Neural cell (in vitro differentiated cells): ENCODE measurements around the gene SCN3B. TPM values are rescaled to one million over a fixed set of nuclear protein-coding genes. Genes with fewer than 3 reads are reported as not detected.

Experiments used
- H2AFZ ChIP-seq: fragments of 200-600, 300-800 bp; sonication (generic), shearing (Covaris generic); 2 replicates; pipeline ENCODE4 v1.6.0; 2014; ENCODE audit warnings: low read depth, mild to moderate bottlenecking, antibody characterized with exemption, low read length, moderate library complexity
- H3F3A ChIP-seq: fragments of 200-600 bp; shearing (Covaris generic); 2 replicates; pipeline ENCODE4 v1.6.1; 2016; ENCODE audit warnings: mild to moderate bottlenecking, moderate library complexity, mixed read lengths, antibody characterized with exemption, low read length; ENCODE audit not compliant: insufficient read depth, poor library complexity, severe bottlenecking
- H3K27ac ChIP-seq: fragments of 200-600, 300-800 bp; sonication (generic), shearing (Covaris generic); 2 replicates; pipeline ENCODE4 v1.5.1; 2014; ENCODE audit warnings: mild to moderate bottlenecking, low read length, moderate library complexity
- H3K27me3 ChIP-seq: fragments of 300-800, 200-600 bp; sonication (generic), shearing (Covaris generic); 2 replicates; pipeline ENCODE4 v1.6.0; 2014; ENCODE audit warnings: mild to moderate bottlenecking, low read depth, low read length, moderate library complexity; ENCODE audit not compliant: insufficient read depth
- H3K36me3 ChIP-seq: fragments of 300-800, 200-600 bp; sonication (generic), shearing (Covaris generic); 2 replicates; pipeline ENCODE4 v1.5.1; 2014; ENCODE audit warnings: mild to moderate bottlenecking, antibody characterized with exemption, low read length, moderate library complexity; ENCODE audit not compliant: insufficient read depth
- H3K4me2 ChIP-seq: fragments of 300-800, 200-600 bp; sonication (generic), shearing (Covaris generic); 2 replicates; pipeline ENCODE4 v1.6.0; 2014; ENCODE audit warnings: mild to moderate bottlenecking, low read length
- H3K4me3 ChIP-seq: fragments of 300-800, 200-600 bp; sonication (generic), shearing (Covaris generic); 2 replicates; pipeline ENCODE4 v1.5.1; 2014; ENCODE audit warnings: mild to moderate bottlenecking, low read length, moderate library complexity
- H3K79me2 ChIP-seq: fragments of 200-600 bp; shearing (Covaris generic); replicated peaks from 2 replicates; pipeline ENCODE4 v1.6.0; 2014; ENCODE audit warnings: mild to moderate bottlenecking, low read length, moderate library complexity; ENCODE audit not compliant: insufficient read depth
- H3K9ac ChIP-seq: fragments of 300-800, 200-600 bp; sonication (generic), shearing (Covaris generic); 2 replicates; pipeline ENCODE4 v1.6.1; 2016; ENCODE audit warnings: mild to moderate bottlenecking, low read length, mixed read lengths
- H3K9me2 ChIP-seq: fragments of 200-600 bp; shearing (Covaris generic); 2 replicates; pipeline ENCODE4 v1.6.1; 2016; ENCODE audit warnings: mild to moderate bottlenecking, low read length, mixed read lengths; ENCODE audit not compliant: insufficient read depth
- H3K9me3 ChIP-seq: fragments of 200-600, 300-800 bp; sonication (generic), shearing (Covaris generic); 2 replicates; pipeline ENCODE4 v1.6.1; 2016; ENCODE audit warnings: mild to moderate bottlenecking, mixed run types, low read length, moderate library complexity, mixed read lengths
- H4K20me1 ChIP-seq: fragments of 200-600 bp; shearing (Covaris generic); 2 replicates; pipeline ENCODE4 v1.6.1; 2016; ENCODE audit warnings: mild to moderate bottlenecking, mixed run types; ENCODE audit not compliant: insufficient read depth
- EP300 ChIP-seq: fragments of 450-650 bp; conservative IDR thresholded peaks from 2 replicates; pipeline ENCODE4 v1.6.1; 2014; ENCODE audit warnings: antibody characterized with exemption, mild to moderate bottlenecking, moderate library complexity; ENCODE audit not compliant: poor library complexity, severe bottlenecking
- EZH2 ChIP-seq: fragments of 200-600, 300-800 bp; shearing (Covaris generic), sonication (generic); IDR thresholded peaks from 2 replicates; pipeline ENCODE4 v1.6.1; 2014; ENCODE audit warnings: antibody characterized with exemption, low read length, borderline replicate concordance, mild to moderate bottlenecking; ENCODE audit not compliant: insufficient read depth, poor library complexity, severe bottlenecking
- MXI1 ChIP-seq: fragments of 450-650 bp; conservative IDR thresholded peaks from 2 replicates; pipeline ENCODE4 v1.6.1; 2014; ENCODE audit warnings: antibody characterized with exemption, mild to moderate bottlenecking; ENCODE audit not compliant: poor library complexity, severe bottlenecking
- POLR2AphosphoS5 ChIP-seq: IDR thresholded peaks from 2 replicates; pipeline ENCODE4 v1.6.1; 2012
- RAD21 ChIP-seq: fragments of 450-650 bp; conservative IDR thresholded peaks from 2 replicates; pipeline ENCODE4 v1.6.1; 2014; ENCODE audit warnings: antibody characterized with exemption, mild to moderate bottlenecking, moderate library complexity
- SMC3 ChIP-seq: fragments of 450-650 bp; conservative IDR thresholded peaks from 2 replicates; pipeline ENCODE4 v1.6.1; 2014; ENCODE audit warnings: antibody characterized with exemption, mild to moderate bottlenecking, moderate library complexity; ENCODE audit not compliant: poor library complexity
- TAF1 ChIP-seq: IDR thresholded peaks from 2 replicates; pipeline ENCODE4 v1.6.1; 2012; ENCODE audit warnings: low read depth
- polyA plus RNA-seq: library from polyadenylated mRNA; depleted of rRNA; stranded (reverse); fragments of >200 nt; gene quantifications from 2 replicates; pipeline ENCODE4 v1.2.3, GENCODE V29; 2014
- TF ChIP-seq, protein P1 (sequence below): fragments of 450-650 bp; IDR thresholded peaks from 2 replicates; pipeline ENCODE4 v1.5.1; 2014; ENCODE audit warnings: antibody characterized with exemption, mild to moderate bottlenecking, moderate library complexity; ENCODE audit not compliant: poor library complexity, severe bottlenecking
- TF ChIP-seq, protein P2 (sequence below): IDR thresholded peaks from 2 replicates; pipeline ENCODE4 v1.6.1; 2012; ENCODE audit warnings: borderline replicate concordance

Gene SCN3B
- polyA plus RNA-seq, 1 donor from 2014 or later: 42.1 TPM

DNA sequence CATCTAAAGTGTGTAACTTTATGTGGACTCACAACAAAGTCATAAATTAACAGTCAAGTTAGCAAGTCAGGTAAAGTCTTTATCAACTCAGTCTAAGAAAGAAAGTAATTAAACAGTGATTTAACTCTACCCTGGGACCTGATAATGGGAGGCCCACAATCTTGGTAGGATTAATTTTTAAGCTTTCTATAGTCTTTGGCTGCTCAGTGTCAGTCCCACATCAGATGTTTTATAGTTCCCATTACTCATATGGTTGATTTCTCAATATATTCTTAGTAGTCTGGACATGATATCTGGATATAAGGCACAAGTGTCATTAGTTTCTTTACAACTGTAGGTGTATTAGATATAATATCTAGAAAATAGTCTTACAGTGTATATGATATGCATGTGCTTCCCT is 38.5 kb upstream of the SCN3B start:
- TF ChIP-seq TAF1: no peak
- TF ChIP-seq, protein P1, sequence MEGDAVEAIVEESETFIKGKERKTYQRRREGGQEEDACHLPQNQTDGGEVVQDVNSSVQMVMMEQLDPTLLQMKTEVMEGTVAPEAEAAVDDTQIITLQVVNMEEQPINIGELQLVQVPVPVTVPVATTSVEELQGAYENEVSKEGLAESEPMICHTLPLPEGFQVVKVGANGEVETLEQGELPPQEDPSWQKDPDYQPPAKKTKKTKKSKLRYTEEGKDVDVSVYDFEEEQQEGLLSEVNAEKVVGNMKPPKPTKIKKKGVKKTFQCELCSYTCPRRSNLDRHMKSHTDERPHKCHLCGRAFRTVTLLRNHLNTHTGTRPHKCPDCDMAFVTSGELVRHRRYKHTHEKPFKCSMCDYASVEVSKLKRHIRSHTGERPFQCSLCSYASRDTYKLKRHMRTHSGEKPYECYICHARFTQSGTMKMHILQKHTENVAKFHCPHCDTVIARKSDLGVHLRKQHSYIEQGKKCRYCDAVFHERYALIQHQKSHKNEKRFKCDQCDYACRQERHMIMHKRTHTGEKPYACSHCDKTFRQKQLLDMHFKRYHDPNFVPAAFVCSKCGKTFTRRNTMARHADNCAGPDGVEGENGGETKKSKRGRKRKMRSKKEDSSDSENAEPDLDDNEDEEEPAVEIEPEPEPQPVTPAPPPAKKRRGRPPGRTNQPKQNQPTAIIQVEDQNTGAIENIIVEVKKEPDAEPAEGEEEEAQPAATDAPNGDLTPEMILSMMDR: no peak
- no peak for TF ChIP-seq EP300
- TF ChIP-seq EZH2: no peak
- TF ChIP-seq MXI1: no peak
- TF ChIP-seq SMC3: no peak
- TF ChIP-seq POLR2AphosphoS5: no peak
- TF ChIP-seq RAD21: no peak
- TF ChIP-seq, protein P2, sequence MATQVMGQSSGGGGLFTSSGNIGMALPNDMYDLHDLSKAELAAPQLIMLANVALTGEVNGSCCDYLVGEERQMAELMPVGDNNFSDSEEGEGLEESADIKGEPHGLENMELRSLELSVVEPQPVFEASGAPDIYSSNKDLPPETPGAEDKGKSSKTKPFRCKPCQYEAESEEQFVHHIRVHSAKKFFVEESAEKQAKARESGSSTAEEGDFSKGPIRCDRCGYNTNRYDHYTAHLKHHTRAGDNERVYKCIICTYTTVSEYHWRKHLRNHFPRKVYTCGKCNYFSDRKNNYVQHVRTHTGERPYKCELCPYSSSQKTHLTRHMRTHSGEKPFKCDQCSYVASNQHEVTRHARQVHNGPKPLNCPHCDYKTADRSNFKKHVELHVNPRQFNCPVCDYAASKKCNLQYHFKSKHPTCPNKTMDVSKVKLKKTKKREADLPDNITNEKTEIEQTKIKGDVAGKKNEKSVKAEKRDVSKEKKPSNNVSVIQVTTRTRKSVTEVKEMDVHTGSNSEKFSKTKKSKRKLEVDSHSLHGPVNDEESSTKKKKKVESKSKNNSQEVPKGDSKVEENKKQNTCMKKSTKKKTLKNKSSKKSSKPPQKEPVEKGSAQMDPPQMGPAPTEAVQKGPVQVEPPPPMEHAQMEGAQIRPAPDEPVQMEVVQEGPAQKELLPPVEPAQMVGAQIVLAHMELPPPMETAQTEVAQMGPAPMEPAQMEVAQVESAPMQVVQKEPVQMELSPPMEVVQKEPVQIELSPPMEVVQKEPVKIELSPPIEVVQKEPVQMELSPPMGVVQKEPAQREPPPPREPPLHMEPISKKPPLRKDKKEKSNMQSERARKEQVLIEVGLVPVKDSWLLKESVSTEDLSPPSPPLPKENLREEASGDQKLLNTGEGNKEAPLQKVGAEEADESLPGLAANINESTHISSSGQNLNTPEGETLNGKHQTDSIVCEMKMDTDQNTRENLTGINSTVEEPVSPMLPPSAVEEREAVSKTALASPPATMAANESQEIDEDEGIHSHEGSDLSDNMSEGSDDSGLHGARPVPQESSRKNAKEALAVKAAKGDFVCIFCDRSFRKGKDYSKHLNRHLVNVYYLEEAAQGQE: no peak
- H3F3A ChIP-seq: no peaks in the 10 kb centered on the region

DNA sequence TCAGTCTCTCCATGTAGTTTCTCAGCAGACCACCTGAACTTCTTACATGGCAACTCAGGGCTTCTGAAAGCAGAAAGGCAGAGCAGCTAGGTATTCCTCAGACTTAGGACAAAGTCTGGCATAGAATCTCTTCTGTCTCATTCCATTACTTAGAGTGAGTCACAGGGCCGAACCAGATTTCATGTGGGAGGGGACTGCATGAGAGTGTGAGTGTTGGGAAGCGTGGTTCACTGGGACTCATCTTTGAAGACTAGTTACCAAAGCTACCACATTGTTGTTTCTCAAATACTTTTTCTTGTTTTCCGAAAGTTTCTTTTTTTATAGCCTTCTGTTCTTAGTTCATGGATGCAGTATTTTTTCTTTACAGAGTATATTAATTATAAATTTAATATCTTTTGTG is 36.1 kb upstream of the SCN3B start:
- H3F3A ChIP-seq: no peaks in the 10 kb centered on the region
- no peak overlapping the region for H3K9ac ChIP-seq
- no peak overlapping the region for H3K4me3 ChIP-seq
- H4K20me1 ChIP-seq: no peaks in the 10 kb centered on the region
- H3K27me3 ChIP-seq: no peaks in the 10 kb centered on the region
- H3K79me2 ChIP-seq: no peaks in the 10 kb centered on the region
- no peaks in the 10 kb centered on the region for H3K9me2 ChIP-seq
- no peaks in the 10 kb centered on the region for H3K36me3 ChIP-seq
- no peak overlapping the region for H3K4me2 ChIP-seq
- TF ChIP-seq MXI1 (no peak), TAF1 (no peak), POLR2AphosphoS5 (no peak), RAD21 (no peak), EP300 (no peak), SMC3 (no peak), EZH2 (no peak)
- TF ChIP-seq, protein P2: no peak
- TF ChIP-seq, protein P1: no peak
- H3K9me3 ChIP-seq: no peaks in the 10 kb centered on the region
- no peak overlapping the region for H3K27ac ChIP-seq
- no peak overlapping the region for H2AFZ ChIP-seq

More for the DNA sequence above, 38.5 kb upstream of the SCN3B start:
- no peaks in the 10 kb centered on the region for H3K79me2 ChIP-seq
- no peaks in the 10 kb centered on the region for H4K20me1 ChIP-seq
- H3K9me3 ChIP-seq: no peaks in the 10 kb centered on the region
- H2AFZ ChIP-seq: no peak overlapping the region
- H3K36me3 ChIP-seq: no peaks in the 10 kb centered on the region
- H3K27ac ChIP-seq: no peak overlapping the region
- no peaks in the 10 kb centered on the region for H3K27me3 ChIP-seq
- no peak overlapping the region for H3K4me2 ChIP-seq
- H3K9ac ChIP-seq: no peak overlapping the region
- H3K9me2 ChIP-seq: no peaks in the 10 kb centered on the region
- no peak overlapping the region for H3K4me3 ChIP-seq
